ENCODE measurements around the gene SLC13A3. TPM values are rescaled to one million over a fixed set of nuclear protein-coding genes. Genes with fewer than 3 reads are reported as not detected.

The SLC13A3 gene
- total RNA-seq (2022; extraction: Qiagen RNA extraction), result not detected in 5 replicates

GRCh38 chr20:46651091-46651962 lies at the start of gene SLC13A3:
Gene SLC13A3, minus strand, starts transcription at chr20:46651459. Its CDS starts 38 bp downstream, at chr20:46651421.

DNA sequence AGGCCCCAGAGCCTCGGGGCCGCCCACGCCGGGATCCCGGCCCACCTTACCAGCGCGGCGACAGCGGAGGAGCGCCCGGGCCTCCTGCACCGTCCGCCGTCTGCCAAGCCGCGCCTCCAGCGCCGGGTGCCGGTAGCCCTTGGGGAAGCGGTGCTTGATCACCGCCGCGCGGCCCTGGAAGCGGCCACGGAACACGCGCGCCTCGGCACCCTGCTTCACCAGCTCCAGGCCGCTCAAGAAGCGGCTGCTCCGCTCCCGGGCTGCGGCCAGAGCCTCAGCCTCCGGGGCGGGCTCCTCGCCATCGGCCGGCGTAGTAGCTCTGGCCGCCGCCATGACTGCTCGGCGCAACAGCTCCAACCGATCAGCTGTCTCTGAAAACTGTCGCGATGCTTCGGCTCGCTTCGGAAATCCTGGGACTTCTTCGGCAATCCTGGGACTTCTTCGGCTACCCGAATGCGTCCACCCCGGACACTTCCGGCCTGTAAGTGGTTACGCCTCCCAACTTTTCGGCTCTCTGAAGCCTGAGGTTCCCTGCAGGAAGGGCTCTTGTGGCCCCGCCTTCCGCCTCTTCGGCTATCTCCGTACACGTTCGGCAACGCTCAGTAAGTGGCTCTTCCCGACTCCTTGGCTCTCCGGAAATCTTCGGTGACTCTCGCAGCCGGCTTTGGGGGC lies 38.0 kb upstream of the SLC13A3 start, which contains the start of gene TP53RK:
TP53RK (minus strand) TSS at position 363 of the 672 bp plus-strand sequence; CDS start at position 333, 30 bp downstream.

GRCh38 chr20:46550461-46550860 lies 100.8 kb downstream of the SLC13A3 start, which contains the start of gene OCSTAMP:
Gene OCSTAMP, minus strand, starts transcription at chr20:46550654. Its CDS starts 94 bp downstream, at chr20:46550560.

DNA sequence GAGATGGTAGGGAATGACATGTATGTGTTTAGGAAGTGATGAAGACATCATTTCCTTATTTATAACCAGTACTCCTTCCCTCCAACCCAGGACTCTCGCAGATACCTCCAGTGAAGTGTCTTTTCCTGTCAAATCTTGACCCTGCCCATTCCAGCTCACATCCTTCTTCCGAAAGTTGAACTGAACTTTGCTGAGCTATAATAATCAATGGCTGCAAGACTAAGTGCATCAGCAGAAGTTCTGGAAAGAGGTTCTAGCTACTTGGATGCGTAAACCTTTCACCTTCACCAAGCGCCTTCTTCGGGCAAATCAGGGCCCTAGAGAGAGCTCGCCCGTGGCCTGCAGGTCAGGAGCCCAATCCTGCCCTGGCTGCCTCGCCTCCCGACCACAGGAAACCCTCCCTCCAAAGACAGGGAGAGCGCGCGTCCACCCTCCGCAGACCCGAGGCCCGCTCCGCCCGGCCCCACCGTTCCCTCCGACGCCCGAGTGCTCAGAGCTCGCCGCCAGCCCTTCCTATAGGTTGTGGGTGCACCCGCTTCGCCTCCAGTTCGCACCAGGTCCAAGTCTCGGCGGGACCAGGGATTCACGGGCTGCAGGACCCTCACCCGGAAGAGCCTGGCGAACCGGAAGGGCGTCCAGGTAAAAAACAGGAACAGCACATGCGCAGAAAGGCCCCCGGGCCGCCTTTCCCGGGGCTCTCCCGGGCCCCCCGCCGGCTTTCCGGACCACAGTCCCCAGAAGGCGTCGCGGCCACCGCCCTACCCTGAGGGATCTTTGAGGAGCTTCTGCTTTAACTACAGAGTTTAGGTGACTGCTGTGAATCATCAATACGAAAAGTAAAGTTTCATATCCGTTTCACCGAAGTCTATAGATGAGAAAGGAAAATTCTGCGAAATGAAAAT lies 138.1 kb downstream of the SLC13A3 start, which contains the start of gene ZNF334:
ZNF334 (minus strand) TSS at position 617 of the 902 bp plus-strand sequence. CDS start 1,457 bp downstream, outside the sequence.

Other genes with a start within 250 kb of the SLC13A3 start
- gene ELMO2, start 244.8 kb downstream of the SLC13A3 start, total RNA-seq (2022; extraction: Qiagen RNA extraction), result 18.5 to 21.3 TPM (median 19.8 TPM) in 5 replicates
- not detected in 5 replicates for gene ZNF334, start 137.9 kb downstream of the SLC13A3 start, total RNA-seq (2022; extraction: Qiagen RNA extraction)
- not detected in 5 replicates for gene OCSTAMP, start 100.8 kb downstream of the SLC13A3 start, total RNA-seq (2022; extraction: Qiagen RNA extraction)
- gene TP53RK, start 38.0 kb upstream of the SLC13A3 start, total RNA-seq (2022; extraction: Qiagen RNA extraction), result 12.3 to 14.5 TPM (median 12.8 TPM) in 5 replicates
- not detected in 5 replicates for gene SLC2A10, start 58.2 kb upstream of the SLC13A3 start, total RNA-seq (2022; extraction: Qiagen RNA extraction)
- 1.7 to 2.6 TPM (median 2.3 TPM) in 5 replicates for gene EYA2, start 243.4 kb upstream of the SLC13A3 start, total RNA-seq (2022; extraction: Qiagen RNA extraction)